ENCODE data around the gene FARSA. TPM values are rescaled to one million over a fixed set of nuclear protein-coding genes. Genes with fewer than 3 reads are reported as not detected.

The FARSA gene
- total RNA-seq, 4 donors from 2014 or later: 31.1 to 61.1 (median 38.2) TPM

GRCh38 chr19:12939975-12940423, 6.5 kb upstream of the FARSA start:
- DNase-seq (ENCODE audit: low spot score): no peak
- no peak for ATAC-seq (ENCODE audit: low FRiP score)
- TF ChIP-seq CTCF (IDR thresholded peaks at IDR 0.05): no peak

GRCh38 chr19:12938779-12939601, 5.5 kb upstream of the FARSA start:
- DNase-seq (ENCODE audit: low spot score) (no peak), ATAC-seq (ENCODE audit: low FRiP score) (peak; percentile 7)
- no peak for TF ChIP-seq CTCF (IDR thresholded peaks at IDR 0.05)

- ATAC-seq (ENCODE audit: low FRiP score) (peak; percentile 94), DNase-seq (ENCODE audit: low spot score) (peak; percentile 97)
- no peak for TF ChIP-seq CTCF (IDR thresholded peaks at IDR 0.05)
These were observed 4.6 kb upstream of the FARSA start, which contains the start of gene CALR for GRCh38 chr19:12937927-12938778. CALR (plus strand) TSS chr19:12938609; CDS start chr19:12938680, 71 bp downstream.

- ATAC-seq (ENCODE audit: low FRiP score) (no peak), DNase-seq (ENCODE audit: low spot score) (no peak)
- no peak for TF ChIP-seq CTCF (IDR thresholded peaks at IDR 0.05)
These were observed 3.8 kb upstream of the FARSA start for GRCh38 chr19:12937093-12937926.

- no peak for TF ChIP-seq CTCF (IDR thresholded peaks at IDR 0.05)
- DNase-seq (ENCODE audit: low spot score) (no peak), ATAC-seq (ENCODE audit: low FRiP score) (no peak)
These were observed 3.1 kb upstream of the FARSA start for GRCh38 chr19:12936582-12936981.

GRCh38 chr19:12935071-12935470, 1.6 kb upstream of the FARSA start:
- DNase-seq (ENCODE audit: low spot score) (no peak), ATAC-seq (ENCODE audit: low FRiP score) (no peak)
- TF ChIP-seq CTCF (IDR thresholded peaks at IDR 0.05): no peak
